HepG2 (cell line): ENCODE results near the gene CITED2. TPM values are rescaled to one million over a fixed set of nuclear protein-coding genes. Genes with fewer than 3 reads are reported as not detected.

Source experiments
- ATAC-seq: fragments of 200-7000 bp; cut with Tn5 transposase; 3 replicates; pipeline ENCODE4 v1.9.1; 2020; ENCODE audit warnings: mild to moderate bottlenecking, moderate library complexity
- BruUV-seq: library from RNA; stranded (reverse); fragments of 400-500 nt; replicated peaks from 2 replicates; lab custom pipeline; 2021; lab: Mats Ljungman, UMichigan
- CTCF ChIA-PET: fragments of 300-600 bp; formaldehyde crosslinking; extraction: SDS; loops from one replicate; lab custom pipeline; 2021; ENCODE audit warnings: low total read pairs, inconsistent platforms, low intra/inter-chr PET ratio; lab: Yijun Ruan, JAX
- POLR2A ChIA-PET: fragments of 350-600 bp; sonication (Branson Sonifier 250); formaldehyde crosslinking; loops from one replicate; lab custom pipeline; 2020; ENCODE audit warnings: antibody characterized with exemption, inconsistent platforms; lab: Yijun Ruan, JAX
- DNase-seq: peaks from one replicate; pipeline ENCODE4 v3.0.0-alpha.2; 2015; ENCODE audit warnings: low spot score
- FAIRE-seq: peaks from 3 replicates; lab custom pipeline; 2011; peaks lifted over from hg19 to GRCh38; lab: Jason Lieb, UNC
- H2AFZ ChIP-seq: one replicate; pipeline ENCODE4 v1.6.1; 2011; ENCODE audit warnings: low read length, inconsistent platforms
- H3K27ac ChIP-seq: fragments of 300-600 bp; 3 replicates; pipeline ENCODE4 v1.8.0; 2011; ENCODE audit warnings: mixed run types, mild to moderate bottlenecking, mixed read lengths, low read length, inconsistent platforms; ENCODE audit not compliant: insufficient read depth; ENCODE audit errors: extremely low read length
- H3K27me3 ChIP-seq, 2 experiments: fragments of 200-600 bp in 1 of 2; 2 replicates in 1 of 2; 3 replicates in 1 of 2; pipeline versions ENCODE4 v1.6.0 to v1.8.0; 2011; ENCODE audit warnings: low read length in 2 of 2, mild to moderate bottlenecking in 2 of 2, moderate library complexity in 2 of 2, inconsistent platforms in 1 of 2; ENCODE audit not compliant: insufficient read depth in 2 of 2, control insufficient read depth in 1 of 2
- H3K36me3 ChIP-seq, 2 experiments: fragments of 200-600 bp in 1 of 2; replicated peaks in 1 of 2; 2 replicates in 1 of 2; 3 replicates in 1 of 2; pipeline versions ENCODE4 v1.5.1 to v1.8.0; 2011; ENCODE audit warnings: low read length in 2 of 2, inconsistent platforms in 1 of 2; ENCODE audit not compliant: insufficient read depth in 2 of 2, control insufficient read depth in 1 of 2
- H3K4me1 ChIP-seq: 2 replicates; pipeline ENCODE4 v1.5.1; 2012; ENCODE audit warnings: low read length, inconsistent platforms; ENCODE audit not compliant: insufficient read depth
- H3K4me2 ChIP-seq: 2 replicates; pipeline ENCODE4 v1.6.0; 2011; ENCODE audit warnings: low read depth, low read length, inconsistent platforms
- H3K4me3 ChIP-seq, 3 experiments: fragments of 200-600 bp in 1 of 3; sonication (generic), shearing (Covaris generic) in 1 of 3; replicated peaks in 1 of 3; 2 replicates each; pipeline ENCODE4 v1.5.1; 2011 to 2016; ENCODE audit warnings: low read length in 3 of 3, inconsistent platforms in 2 of 3, low read depth in 2 of 3, mild to moderate bottlenecking in 2 of 3, control low read depth in 1 of 3, mixed read lengths in 1 of 3; ENCODE audit not compliant: insufficient read depth in 1 of 3
- H3K79me2 ChIP-seq: one replicate; pipeline ENCODE4 v1.6.1; 2011; ENCODE audit warnings: low read length, inconsistent platforms; ENCODE audit not compliant: insufficient read depth
- H3K9ac ChIP-seq: 2 replicates; pipeline ENCODE4 v1.6.0; 2011; ENCODE audit warnings: mild to moderate bottlenecking, low read depth, low read length, inconsistent platforms; ENCODE audit not compliant: insufficient read depth
- H3K9me3 ChIP-seq: 2 replicates; pipeline ENCODE4 v1.5.1; 2012; ENCODE audit warnings: mild to moderate bottlenecking, low read length
- H4K20me1 ChIP-seq: 2 replicates; pipeline ENCODE4 v1.6.0; 2011; ENCODE audit warnings: inconsistent platforms, mild to moderate bottlenecking, low read length, moderate library complexity; ENCODE audit not compliant: insufficient read depth
- GPN1 ChIP-seq: sonication (generic); formaldehyde crosslinking; IDR thresholded peaks from 2 replicates; pipeline ENCODE4 v1.5.1; 2020; ENCODE audit warnings: missing genetic modification reagents, borderline replicate concordance
- SP5 ChIP-seq: IDR thresholded peaks from 2 replicates; pipeline ENCODE4 v1.6.1; 2016; ENCODE audit warnings: low read depth, borderline replicate concordance
- ZFP91 ChIP-seq: sonication (generic); formaldehyde crosslinking; IDR thresholded peaks from 2 replicates; pipeline ENCODE4 v1.9.0; 2022; ENCODE audit warnings: missing genetic modification reagents, mild to moderate bottlenecking, borderline replicate concordance
- whole genome bisulfite sequencing: methylation state at CpG from one replicate; pipeline ENCODE4 v1.1.6; 2017; ENCODE audit warnings: low lambda C conversion rate; 5-methylcytosine and 5-hydroxymethylcytosine counted together
- in situ Hi-C: cut with HindIII; loops from 2 replicates; pipeline ENCODE4 v1.10.0; 2017; ENCODE audit warnings: low pct_unique_long_range_greater_than_20kb; ENCODE audit not compliant: extremely low pct_ligation_motif_present
- intact Hi-C: fragments of 100-400 bp; cut with micrococcal nuclease; formaldehyde crosslinking; loops from one replicate; pipeline ENCODE4 v1.10.0; 2022; ENCODE audit not compliant: unreplicated experiment
- polyA plus RNA-seq, 8 experiments: library from polyadenylated mRNA; depleted of rRNA in 3 of 8; stranded (reverse) in 7 of 8; unstranded in 1 of 8; fragments of >200 nt; fragmentation: Illumina TruSeq in 4 of 8; extraction: Trizol in 4 of 8; gene quantifications; 2 replicates each; pipeline versions ENCODE4 v1.2.1 to v1.2.3, GENCODE V29; 2011 to 2016; ENCODE audit warnings: low read depth in 4 of 8, missing spikeins in 1 of 8, mixed read lengths in 1 of 8; ENCODE audit not compliant: insufficient read depth in 1 of 8
- total RNA-seq, 5 experiments: library from RNA; depleted of rRNA; stranded (reverse); fragments of >200 nt; fragmentation: Illumina TruSeq; extraction: Trizol; gene quantifications; 2 replicates each; pipeline ENCODE4 v1.2.3, GENCODE V29; 2016; ENCODE audit warnings: low read depth in 1 of 5
- TF ChIP-seq, protein P1 (sequence below): sonication (generic); formaldehyde crosslinking; IDR thresholded peaks from 2 replicates; pipeline ENCODE4 v1.9.0; 2021; ENCODE audit warnings: mild to moderate bottlenecking, missing genetic modification reagents
- TF ChIP-seq, protein P2 (sequence below): sonication (generic); formaldehyde crosslinking; IDR thresholded peaks from 2 replicates; pipeline ENCODE4 v1.8.0; 2022; ENCODE audit warnings: mild to moderate bottlenecking, missing genetic modification reagents; ENCODE audit not compliant: insufficient replicate concordance

Gene CITED2
- total and polyA plus RNA-seq, 2 of the 13 experiments (the other 11 are each of a cell fraction or from before 2014, with no cell fraction given) = 17.6 to 57.2 TPM

GRCh38 chr6:139395371-139395770 lies 20.9 kb upstream of the CITED2 start (continued):
- TF ChIP-seq ZFP91 (CRISPR knock-in tag) (no peak), GPN1 (no peak)

- Histone ChIP-seq H4K20me1 (no peaks in the 10 kb centered on the region), H3K27ac (no peak overlapping the region), H3K79me2 (no peaks in the 10 kb centered on the region), H3K4me2 (no peak overlapping the region), H3K27me3 (no peaks in the 10 kb centered on the region), H3K9me3 (no peaks in the 10 kb centered on the region), H3K36me3 (no peaks in the 10 kb centered on the region), H3K4me1 (peaks cover 48% of the 10 kb centered on the region), H3K4me3 (no peak overlapping the region), H2AFZ (no peak overlapping the region), H3K9ac (no peak overlapping the region)
- TF ChIP-seq, protein P1, sequence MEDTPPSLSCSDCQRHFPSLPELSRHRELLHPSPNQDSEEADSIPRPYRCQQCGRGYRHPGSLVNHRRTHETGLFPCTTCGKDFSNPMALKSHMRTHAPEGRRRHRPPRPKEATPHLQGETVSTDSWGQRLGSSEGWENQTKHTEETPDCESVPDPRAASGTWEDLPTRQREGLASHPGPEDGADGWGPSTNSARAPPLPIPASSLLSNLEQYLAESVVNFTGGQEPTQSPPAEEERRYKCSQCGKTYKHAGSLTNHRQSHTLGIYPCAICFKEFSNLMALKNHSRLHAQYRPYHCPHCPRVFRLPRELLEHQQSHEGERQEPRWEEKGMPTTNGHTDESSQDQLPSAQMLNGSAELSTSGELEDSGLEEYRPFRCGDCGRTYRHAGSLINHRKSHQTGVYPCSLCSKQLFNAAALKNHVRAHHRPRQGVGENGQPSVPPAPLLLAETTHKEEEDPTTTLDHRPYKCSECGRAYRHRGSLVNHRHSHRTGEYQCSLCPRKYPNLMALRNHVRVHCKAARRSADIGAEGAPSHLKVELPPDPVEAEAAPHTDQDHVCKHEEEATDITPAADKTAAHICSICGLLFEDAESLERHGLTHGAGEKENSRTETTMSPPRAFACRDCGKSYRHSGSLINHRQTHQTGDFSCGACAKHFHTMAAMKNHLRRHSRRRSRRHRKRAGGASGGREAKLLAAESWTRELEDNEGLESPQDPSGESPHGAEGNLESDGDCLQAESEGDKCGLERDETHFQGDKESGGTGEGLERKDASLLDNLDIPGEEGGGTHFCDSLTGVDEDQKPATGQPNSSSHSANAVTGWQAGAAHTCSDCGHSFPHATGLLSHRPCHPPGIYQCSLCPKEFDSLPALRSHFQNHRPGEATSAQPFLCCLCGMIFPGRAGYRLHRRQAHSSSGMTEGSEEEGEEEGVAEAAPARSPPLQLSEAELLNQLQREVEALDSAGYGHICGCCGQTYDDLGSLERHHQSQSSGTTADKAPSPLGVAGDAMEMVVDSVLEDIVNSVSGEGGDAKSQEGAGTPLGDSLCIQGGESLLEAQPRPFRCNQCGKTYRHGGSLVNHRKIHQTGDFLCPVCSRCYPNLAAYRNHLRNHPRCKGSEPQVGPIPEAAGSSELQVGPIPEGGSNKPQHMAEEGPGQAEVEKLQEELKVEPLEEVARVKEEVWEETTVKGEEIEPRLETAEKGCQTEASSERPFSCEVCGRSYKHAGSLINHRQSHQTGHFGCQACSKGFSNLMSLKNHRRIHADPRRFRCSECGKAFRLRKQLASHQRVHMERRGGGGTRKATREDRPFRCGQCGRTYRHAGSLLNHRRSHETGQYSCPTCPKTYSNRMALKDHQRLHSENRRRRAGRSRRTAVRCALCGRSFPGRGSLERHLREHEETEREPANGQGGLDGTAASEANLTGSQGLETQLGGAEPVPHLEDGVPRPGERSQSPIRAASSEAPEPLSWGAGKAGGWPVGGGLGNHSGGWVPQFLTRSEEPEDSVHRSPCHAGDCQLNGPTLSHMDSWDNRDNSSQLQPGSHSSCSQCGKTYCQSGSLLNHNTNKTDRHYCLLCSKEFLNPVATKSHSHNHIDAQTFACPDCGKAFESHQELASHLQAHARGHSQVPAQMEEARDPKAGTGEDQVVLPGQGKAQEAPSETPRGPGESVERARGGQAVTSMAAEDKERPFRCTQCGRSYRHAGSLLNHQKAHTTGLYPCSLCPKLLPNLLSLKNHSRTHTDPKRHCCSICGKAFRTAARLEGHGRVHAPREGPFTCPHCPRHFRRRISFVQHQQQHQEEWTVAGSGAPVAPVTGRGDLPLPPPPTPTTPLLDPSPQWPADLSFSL (CRISPR knock-in tag) = peak; percentile 78
- TF ChIP-seq SP5 (CRISPR knock-in tag) = no peak
- TF ChIP-seq, protein P2, sequence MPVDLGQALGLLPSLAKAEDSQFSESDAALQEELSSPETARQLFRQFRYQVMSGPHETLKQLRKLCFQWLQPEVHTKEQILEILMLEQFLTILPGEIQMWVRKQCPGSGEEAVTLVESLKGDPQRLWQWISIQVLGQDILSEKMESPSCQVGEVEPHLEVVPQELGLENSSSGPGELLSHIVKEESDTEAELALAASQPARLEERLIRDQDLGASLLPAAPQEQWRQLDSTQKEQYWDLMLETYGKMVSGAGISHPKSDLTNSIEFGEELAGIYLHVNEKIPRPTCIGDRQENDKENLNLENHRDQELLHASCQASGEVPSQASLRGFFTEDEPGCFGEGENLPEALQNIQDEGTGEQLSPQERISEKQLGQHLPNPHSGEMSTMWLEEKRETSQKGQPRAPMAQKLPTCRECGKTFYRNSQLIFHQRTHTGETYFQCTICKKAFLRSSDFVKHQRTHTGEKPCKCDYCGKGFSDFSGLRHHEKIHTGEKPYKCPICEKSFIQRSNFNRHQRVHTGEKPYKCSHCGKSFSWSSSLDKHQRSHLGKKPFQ (CRISPR knock-in tag) = no peak
- DNase-seq = no peak
- 7% methylated on average over 1 of the region's 1 CpG for whole genome bisulfite sequencing
- in situ Hi-C loops (no loop called here), intact Hi-C loops (no loop called here)
- POLR2A ChIA-PET = interaction anchor here (0.6 kb wide), 1 partner anchor 730 kb away, joined by 3 read pairs; no protein-coding TSS in a partner anchor
- no TSS peak for BruUV-seq
- ATAC-seq = no peak
- CTCF ChIA-PET = no interaction called here
- FAIRE-seq = no peak
Measured at GRCh38 chr6:139394027-139394649, 19.7 kb upstream of the CITED2 start.
